ENCODE measurements around the gene AXIN1.

DNA sequence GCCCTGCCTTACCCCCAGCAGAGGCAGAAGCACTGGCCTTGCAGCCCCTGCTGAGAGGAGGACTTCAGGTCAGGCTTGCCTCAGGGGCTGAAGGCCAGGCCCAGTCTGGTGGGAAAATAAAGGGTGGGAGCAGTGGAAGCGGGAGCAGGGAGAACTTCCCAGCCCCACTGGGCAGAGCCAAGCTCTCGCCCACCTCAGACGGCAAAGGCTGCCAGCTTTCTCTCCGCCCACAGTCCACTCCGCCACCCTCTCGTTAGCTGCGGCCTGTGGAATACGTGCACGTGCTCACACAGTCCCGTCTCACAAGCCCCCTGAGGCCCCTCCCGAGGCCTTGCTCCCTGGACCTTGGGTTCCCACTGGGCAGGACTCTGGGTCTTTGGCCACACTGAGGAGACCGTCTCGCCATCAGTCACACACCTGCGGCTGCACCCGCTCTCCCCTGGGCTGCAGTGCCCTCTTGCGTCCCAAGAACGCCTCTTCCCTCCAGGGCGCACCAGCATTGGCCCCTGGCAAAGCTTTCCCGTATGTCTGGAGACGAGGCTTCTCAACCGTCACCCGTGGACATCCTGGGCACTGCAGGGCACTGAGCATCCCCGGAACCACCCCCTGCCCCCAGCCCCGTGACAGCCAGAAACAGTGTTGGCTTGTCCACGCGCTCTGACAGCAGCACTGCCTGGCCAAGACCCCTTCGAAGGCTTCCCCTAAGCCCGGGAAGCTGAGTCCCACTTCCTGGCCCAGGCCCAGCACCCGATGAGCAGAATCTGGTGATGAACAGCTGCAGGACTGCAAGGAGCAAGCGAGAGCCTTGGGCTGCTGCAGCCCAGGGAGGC is 9.6 kb upstream of the AXIN1 start:
- peak in 1 of 3 donors; percentile 50 for TF ChIP-seq POLR2AphosphoS5 (IDR thresholded peaks at IDR 0.05)
- TF ChIP-seq, protein P1, sequence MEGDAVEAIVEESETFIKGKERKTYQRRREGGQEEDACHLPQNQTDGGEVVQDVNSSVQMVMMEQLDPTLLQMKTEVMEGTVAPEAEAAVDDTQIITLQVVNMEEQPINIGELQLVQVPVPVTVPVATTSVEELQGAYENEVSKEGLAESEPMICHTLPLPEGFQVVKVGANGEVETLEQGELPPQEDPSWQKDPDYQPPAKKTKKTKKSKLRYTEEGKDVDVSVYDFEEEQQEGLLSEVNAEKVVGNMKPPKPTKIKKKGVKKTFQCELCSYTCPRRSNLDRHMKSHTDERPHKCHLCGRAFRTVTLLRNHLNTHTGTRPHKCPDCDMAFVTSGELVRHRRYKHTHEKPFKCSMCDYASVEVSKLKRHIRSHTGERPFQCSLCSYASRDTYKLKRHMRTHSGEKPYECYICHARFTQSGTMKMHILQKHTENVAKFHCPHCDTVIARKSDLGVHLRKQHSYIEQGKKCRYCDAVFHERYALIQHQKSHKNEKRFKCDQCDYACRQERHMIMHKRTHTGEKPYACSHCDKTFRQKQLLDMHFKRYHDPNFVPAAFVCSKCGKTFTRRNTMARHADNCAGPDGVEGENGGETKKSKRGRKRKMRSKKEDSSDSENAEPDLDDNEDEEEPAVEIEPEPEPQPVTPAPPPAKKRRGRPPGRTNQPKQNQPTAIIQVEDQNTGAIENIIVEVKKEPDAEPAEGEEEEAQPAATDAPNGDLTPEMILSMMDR (IDR thresholded peaks at IDR 0.05) = peak in 5 of 7 experiments; percentile 59 to 72 (median 68)
